HG02981 (cell line): ENCODE measurements around the gene ALKBH4.
"Not testable (repeated sequence)": the region's sequence is repeated elsewhere in the genome, so short reads cannot be mapped to it uniquely, and the experiment has no call there.

ENCODE experiments used
- ATAC-seq: cut with Tn5 transposase; IDR thresholded peaks from one replicate; pipeline ENCODE4 v1.9.1; 2021; ENCODE audit warnings: mild to moderate bottlenecking, moderate library complexity; ENCODE audit not compliant: unreplicated experiment

Gene ALKBH4

DNA sequence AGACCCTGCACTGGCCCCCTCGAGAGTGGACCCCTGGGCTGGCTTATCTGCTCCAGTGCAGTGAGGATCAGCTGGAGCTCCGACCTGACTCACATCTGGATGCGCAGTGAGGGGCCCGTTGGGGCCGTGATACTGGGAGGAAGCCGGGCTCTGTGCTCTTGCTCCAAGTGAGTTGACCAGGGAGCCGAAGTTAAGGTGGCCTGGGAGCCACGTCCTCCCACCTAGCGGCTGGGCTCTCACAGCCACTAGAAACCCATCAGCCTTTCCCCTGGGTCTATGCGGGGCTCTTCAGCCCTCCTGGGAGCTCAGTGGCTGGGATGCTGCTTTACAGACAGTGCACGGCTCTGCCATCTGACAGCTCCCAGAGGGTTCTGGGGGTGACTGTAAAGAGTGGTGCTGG, 9.1 kb downstream of the ALKBH4 start:
- ATAC-seq = no peak

DNA sequence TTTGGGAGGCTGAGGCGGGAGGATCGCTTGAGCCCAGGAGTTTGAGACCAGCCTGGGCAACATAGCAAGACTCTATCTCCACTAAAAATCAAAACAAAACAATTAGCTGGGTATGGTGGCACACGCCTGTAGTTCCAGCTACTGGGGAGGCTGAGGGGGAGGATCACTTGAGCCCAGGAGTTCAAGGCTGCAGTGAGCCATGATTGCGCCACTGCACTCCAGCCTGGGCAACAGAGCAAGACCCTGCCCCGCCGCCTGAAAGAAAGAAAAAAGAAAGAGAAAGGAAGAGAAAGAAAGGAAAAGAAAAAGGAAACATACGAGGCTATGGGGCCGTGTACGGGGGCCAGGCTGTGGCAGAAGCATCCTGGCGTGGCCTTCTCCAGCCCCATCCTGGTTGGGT, 9.7 kb downstream of the ALKBH4 start:
- not testable (repeated sequence) for ATAC-seq

DNA sequence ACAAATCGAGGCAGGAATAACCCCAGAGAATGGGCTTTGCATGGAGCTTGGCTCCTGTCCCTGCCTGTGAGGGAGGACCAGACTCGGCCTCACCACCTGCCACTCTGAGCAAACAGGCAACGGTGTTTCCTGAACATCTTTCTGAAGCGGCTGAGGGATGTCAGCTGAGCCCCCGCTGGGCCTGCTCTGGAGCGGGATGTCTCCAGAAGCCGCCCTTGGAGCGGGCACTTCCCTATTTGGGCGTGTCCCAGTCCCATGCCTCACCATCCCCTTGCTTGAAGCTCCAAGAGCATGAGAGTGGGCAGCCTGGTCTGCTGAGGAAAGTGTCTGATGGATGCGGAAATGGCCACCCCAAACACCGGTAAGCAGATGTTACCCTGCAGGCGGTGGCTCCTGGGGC, 10.2 kb downstream of the ALKBH4 start:
- ATAC-seq = no peak

DNA sequence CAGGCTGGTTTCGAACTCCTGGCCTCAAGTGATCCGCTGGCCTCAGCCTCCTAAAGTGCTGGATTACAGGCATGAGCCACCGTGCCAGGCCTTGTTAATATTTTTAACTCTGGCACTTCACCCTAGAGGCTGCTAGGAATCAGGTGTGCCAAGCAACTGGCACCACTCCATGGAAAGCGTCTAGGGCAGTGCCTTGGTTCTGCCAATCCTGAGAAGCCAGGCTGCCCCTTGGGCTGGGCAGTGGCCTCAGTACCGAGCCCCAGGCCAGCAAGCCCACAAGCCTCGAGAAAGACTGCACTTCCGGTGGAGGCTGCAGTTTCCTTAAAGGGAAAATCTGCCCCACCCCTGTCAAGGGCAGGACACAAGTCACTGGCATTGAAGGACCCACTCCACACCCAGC, 11.3 kb downstream of the ALKBH4 start:
- ATAC-seq = no peak

DNA sequence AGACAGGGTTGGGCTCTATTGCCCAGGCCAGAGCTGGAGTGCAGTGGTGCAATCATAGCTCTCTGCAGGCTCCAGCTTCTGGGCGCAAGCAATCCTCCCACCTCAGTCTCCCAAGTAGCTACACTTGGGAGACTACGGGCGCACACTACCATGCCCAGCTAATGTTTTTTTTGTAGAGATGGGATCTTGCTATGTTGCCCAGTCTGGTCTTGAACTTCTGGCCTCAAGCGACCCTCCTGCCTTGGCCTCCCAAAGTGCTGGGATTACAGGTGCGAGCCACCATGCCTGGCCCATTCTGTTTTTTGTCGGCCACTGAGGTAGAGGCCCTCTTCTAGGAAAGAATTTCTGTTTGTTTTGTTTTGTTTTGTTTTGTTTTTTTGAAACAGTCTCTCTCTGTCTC, 12.2 kb downstream of the ALKBH4 start:
- ATAC-seq = no peak

DNA sequence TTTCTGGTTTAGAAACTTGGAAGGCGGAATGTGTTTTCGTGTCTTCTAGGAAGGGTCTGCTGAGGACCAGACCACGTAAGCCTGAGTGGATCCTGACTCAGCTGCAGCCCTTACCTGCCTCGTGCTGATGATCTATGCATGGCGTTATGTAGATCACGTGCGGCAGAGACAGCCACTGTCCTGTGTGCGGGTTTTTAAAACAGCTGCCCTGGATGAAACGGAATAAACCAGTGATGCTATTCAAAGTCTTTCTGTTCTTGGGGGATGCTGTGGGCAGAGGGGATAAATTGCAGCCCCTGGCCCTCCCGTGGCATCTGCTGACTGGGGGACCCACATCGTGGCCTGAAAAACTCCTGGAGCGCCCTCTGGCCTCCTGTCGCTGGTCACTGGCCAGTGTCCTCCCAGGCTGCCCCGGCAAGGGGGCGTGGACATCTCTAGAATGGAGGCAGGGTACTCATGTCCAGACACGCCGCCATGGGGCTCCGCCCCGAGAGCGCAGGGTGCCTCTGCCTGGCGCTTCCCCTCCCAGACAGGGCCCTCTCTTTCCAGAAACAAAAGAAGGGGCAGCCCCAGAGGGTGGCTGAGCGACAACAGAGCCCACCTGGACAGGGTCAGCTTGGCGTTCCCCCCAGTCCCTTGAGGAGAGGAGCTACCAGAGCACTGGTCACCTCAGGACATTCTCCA, 13.2 kb downstream of the ALKBH4 start:
- ATAC-seq = no peak

DNA sequence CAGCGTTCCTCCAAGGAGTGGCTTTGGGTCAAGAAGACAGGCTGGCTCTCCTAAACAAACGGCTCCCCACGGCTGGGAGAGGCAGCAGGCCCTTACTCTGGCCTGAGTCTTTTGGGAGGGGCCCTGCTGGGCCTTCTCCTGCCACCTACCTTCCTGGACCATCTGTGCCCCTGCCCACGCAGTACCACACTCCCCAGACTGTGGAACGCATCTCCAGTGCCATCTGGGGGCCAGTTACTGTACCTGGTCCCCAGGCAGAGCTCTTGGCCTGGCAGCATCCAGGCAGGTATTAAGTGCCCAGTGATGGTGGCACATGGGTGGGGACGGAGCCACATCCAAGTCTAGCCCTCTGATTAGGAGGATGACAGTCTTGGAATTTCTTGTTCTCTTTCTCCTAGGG, 14.4 kb downstream of the ALKBH4 start:
- no peak for ATAC-seq

DNA sequence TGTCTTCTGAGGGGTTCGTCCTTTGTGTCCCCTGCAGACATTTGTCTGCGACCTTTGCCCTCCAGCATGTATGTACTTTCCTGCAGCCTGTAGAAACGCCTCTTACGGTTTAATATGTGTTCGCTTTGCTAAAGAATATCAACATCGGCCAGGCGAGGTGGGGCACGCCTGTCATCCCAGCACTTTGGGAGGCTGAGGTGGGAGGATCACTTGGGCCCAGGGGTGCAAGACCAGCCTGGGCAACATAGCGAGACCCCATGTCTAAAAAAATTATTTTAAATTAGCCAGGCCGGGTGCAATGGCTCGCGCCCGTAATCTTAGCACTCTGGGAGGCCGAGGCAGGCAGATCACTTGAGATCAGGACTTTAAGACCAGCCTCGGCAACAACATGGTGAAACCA, 15.5 kb downstream of the ALKBH4 start:
- ATAC-seq = no peak

DNA sequence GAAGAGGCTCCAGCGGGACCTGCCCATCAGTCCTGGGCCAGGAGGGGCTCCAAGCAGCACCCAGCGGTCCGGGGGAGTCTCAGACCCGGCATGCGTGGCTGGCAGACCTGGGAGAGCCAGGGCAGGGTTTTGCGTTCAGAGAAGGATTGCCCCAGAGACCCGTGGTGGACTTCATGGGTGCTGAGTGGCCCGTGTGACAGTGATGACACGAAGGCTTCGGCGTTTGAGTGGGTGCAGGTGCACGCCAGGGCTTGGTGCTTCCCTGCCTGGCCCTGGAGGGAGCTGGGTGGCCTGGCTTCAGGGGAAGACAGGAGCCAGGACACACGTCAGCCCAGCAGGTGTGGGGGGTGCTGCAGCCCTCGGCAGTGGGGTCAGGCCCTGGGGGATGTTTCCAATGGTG, 17.4 kb downstream of the ALKBH4 start:
- ATAC-seq = no peak

DNA sequence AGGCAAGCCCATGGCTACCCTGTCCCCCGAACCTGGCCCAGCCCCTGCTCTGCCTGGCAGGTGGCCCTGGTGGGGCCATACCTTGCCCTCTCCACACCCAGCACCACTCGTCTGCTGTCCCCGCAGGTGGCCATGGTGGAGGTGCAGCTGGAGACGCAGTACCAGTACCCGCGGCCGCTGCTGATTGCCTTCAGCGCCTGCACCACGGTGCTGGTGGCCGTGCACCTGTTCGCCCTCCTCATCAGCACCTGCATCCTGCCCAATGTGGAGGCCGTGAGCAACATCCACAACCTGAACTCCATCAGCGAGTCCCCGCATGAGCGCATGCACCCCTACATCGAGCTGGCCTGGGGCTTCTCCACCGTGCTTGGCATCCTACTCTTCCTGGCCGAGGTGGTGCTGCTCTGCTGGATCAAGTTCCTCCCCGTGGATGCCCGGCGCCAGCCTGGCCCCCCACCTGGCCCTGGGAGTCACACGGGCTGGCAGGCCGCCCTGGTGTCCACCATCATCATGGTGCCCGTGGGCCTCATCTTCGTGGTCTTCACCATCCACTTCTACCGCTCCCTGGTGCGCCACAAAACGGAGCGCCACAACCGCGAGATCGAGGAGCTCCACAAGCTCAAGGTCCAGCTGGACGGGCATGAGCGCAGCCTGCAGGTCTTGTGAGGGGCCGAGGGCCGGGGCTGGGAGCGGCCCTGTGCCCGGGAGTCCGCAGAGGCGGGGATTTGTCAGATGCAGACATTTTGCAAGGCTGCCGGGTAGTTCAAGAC, 18.1 kb downstream of the ALKBH4 start:
- ATAC-seq = no peak

DNA sequence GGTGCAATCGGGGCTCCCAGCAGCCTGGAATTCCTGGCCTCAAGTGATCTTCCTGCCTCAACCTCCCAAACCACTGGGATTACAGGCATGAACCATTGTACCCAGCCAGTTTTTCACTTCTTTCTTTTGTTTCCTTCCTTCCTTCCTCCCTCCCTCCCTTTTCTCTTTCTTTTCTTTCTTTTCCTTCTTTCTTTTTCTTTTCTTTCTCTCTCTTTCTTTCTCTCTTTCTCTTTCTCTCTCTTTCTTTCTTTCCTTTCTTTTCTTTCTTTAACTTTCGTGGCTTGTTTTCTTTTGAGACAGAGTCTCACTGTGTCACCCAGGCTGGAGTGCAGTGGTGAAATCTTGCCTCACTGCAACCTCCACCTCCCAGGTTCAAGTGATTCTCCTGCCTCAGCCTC, 19.0 kb downstream of the ALKBH4 start:
- ATAC-seq = no peak

DNA sequence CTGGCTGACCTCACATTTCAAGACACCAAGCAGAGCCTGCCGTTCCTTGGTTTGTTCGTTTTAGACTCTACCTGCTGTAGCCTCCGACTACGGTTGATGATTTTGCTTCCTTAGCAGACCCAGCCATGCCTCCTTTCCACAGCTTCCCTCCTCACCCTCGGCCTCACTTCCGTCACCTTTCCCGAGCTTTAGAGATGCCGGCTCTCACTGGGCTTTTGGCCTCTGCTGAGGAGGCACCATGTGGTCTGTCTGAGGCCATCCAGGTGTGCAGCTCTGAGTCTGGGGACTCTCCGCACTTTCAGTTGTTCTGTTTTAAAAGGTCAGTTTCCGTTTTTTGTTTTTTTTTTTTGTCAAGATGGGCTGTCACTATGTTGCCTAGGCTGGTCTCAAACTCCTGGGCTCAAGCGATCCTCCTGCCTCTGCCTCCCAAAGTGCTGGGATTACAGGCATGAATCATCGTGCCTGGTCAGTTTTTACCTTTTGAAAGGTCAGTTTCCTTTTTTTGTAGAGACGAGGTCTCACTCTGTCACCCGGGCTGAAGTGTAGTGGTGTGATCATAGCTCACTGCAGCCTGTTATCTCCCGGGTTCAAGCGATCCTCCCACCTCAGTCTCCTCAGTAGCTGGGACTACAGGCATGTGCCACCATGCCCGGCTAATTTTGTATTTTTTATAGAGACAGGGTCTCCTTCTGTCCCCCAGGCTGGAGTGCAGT, 19.5 kb downstream of the ALKBH4 start:
- peak; percentile 41 for ATAC-seq

DNA sequence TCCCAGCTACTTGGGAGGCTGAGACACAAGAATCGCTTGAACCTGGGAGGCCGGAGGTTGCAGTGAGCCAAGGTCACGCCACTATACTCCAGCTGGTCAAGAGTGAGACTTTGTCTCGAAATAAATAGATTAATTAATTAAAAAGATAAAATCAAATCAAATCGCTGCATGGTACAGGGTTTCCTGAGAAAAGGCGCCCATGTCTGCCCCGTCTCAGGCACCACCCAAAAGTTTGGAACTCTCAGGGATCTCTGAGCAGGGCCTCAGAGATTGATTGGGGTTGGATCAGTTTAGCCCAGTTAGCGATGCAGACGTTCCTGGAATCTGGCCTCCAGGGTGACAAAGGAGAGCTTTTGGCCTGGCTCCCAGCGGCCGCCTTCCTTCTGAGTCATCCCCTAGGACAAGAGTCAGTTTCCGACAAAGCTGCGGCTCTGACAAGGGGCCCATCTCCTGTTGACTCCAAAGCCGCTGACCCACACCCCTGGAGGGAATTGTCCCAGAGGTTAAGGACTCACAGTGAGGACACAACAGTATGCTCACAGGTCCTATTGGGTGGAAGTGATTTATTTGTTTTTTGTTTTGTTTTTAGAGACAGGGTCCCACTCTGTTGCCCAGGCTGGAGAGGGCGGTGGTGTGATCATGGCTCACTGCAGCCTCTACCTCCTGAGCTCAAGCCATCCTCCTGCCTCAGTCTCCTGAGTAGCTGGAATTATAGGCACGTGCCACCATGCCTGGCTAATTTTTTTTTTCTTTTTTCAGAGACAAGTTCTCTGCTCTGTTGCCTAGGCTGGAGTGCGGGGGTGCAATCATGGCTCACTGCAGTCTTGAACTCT, 24.5 kb downstream of the ALKBH4 start:
- ATAC-seq = no peak

DNA sequence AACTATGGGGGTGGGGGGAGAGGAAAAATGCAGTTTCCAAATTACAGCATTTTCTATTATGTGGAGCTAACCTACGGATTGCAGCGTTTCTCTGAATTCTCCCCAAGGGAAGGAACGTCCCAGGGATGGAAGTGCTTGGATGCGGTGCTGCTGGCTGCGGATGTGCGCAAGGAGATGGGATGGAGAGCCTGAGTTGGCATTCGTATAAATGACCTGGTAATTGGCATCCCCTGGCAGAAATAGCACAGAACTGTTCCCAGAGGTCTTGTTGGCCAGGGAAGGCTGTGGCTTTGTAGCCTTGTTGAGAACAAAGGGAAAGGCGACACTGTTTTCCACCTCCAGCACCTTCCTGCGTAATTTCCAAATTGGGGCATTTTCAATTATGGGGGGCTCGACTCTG, 28.5 kb downstream of the ALKBH4 start:
- no peak for ATAC-seq

DNA sequence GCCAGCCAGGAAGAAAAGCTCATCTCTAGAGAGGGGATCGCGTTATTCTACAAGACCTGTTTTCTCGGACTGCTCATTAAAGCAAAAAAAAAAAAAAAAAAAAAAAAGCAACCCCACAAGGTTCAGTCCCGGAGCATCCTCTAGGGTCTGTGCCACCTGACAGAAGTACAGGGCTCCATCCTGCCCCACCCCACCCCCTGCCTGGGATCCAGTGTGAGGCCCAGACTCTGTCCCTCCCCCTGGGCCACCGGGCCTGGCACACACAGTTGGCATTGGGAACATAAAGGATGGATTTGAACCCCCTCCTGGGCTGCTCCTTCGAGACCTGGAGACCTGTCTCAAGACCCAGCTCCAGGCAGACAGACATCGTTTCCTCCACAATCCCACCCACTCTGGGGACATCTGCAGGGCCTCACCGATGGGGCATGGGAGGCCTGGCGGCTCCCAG, 30.6 kb downstream of the ALKBH4 start:
- no peak for ATAC-seq

DNA sequence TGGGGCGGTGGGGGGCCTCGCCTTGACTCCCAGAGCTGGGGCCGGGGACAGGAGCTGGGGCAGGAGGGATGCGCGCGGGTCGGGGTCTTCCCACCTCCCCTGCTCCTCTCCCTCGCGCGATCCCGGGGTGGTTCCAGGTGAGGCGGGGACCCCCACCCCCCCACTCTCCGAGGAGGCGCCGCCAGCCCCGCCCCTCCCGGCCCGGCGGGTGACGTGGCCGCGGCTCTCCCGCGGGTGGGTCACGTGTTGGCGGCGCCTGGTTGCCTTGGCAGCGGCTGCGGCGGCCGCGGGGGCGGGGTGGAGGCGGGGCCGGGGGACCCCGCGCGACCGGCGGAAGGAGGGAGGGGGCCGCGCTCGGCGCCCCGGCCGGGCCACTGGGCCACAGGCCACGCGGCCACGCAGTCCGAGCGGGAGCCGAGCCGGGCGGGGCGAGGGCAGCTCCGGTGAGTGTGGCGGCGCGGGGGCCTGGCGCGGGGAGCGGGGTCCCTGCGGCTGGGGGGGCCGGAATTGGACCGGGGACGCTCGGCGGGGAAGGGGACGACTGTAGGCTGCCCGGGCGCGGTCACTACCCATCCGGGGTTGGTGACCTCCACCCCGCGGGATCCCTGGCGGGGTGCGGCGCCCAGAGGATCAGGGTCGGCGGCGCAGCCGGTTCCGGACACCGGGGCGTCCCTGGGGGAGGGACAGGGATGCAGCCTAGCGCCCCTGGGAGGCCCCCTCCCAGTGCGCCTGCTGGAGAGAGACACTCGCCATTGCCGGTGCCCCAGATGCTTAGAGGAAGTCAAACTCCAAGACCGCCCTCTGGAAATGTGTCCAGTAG, 31.2 kb downstream of the ALKBH4 start, which contains the start of gene ORAI2:
TSS of gene ORAI2 (plus strand) at position 357 of the 820 bp plus-strand sequence. CDS start 5,382 bp downstream, outside the sequence.
- peak; percentile 59 for ATAC-seq

DNA sequence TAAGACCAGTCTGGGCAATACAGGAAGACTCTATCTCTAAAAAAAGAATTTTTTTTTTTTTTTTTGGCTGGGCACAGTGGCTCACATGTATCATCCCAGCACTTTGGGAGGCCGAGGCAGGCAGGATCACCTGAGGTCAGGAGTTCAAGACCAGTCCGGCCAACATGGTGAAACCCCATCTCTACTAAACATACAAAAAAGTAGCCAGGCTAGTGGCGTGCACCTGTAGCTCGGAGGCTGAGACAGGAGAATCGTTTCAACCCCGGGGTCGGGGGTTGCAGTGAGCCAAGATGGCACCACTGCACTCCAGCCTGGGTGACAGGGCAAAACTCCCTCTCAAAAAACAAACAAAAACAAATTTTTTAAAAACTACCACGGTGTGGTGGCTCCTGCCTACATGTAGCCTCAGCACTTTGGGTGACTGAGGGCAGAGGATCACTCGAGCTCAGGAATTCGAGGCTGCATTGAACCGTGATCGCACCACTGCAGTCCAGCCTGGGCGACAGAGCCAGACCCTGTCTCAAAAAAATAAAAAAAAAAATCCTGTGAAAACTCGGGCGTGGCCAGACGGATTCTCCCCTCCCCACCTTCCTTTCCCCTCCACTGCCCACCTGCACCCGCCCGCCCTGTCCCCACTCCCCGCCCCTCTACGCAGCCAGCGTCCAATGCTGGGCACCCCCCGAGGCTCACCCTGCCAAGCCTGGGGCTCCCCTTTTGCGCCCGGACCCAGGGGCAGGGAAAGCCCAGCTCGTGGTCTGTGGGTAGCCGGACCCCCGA, 32.0 kb downstream of the ALKBH4 start:
- peak; percentile 33 for ATAC-seq

DNA sequence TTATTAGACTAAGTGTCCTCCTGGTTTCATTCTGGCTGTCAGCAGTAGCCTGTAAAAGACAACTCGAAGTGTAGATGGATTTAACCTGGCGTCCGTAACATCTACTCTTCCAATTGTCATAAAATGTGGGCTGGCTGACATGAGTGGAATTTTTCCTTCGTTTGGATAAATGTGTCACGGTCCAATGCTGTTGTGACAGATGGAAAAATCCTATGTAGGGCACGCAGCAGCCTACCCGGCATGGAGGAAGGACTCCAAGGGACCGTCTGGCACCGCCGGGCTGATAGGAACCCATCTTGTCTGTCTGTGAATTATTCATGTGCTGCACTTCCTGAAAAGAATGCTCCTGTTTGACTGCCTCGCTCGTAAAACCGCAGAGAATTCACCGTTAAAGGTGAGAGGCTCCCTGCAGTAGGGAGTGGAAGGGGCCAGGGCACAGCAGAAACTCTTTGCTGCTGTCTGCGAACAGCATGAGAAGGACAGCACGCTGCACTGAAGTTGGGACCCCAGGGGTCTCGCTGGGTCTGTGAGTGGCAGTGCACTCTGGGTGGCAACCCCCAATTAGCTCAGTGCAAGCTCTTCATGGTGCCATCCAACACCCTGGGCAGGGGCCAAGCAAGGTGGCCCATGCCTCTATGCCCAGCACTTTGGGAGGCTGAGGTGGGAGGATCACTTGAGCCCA, 32.9 kb downstream of the ALKBH4 start:
- ATAC-seq = no peak
